ENCODE data around the gene USP14. TPM values are rescaled to one million over a fixed set of nuclear protein-coding genes. Genes with fewer than 3 reads are reported as not detected.

Gene USP14
- total and polyA plus RNA-seq, 2 donors (not counting 3 experiments of a cell fraction or from before 2014, with no cell fraction given) = 13.2 to 98.4 TPM

GRCh38 chr18:255171-255570, 96.8 kb downstream of the USP14 start:
- POLR2A ChIA-PET = no interaction called here
- BruUV-seq (replicated peaks) = no TSS peak

More at GRCh38 chr18:255171-255570, 96.8 kb downstream of the USP14 start:
- Histone ChIP-seq H4K20me1 (replicated peaks; ENCODE audit: control insufficient read depth, extremely low read depth, insufficient read depth, low read length) (no peaks in the 10 kb centered on the region), H3K4me3 (replicated peaks in 1 of 3; ENCODE audit: insufficient read depth in 1 of 3, low read depth in 1 of 3, low read length in 3 of 3) (no peak overlapping the region), H3K79me2 (ENCODE audit: control insufficient read depth, insufficient read depth, low read length) (no peaks in the 10 kb centered on the region), H3K4me2 (ENCODE audit: insufficient read depth, low read length) (no peak overlapping the region), H3K27ac (ENCODE audit: insufficient read depth, low read depth, low read length) (no peak overlapping the region), H3K9ac (replicated peaks; ENCODE audit: extremely low read depth, insufficient read depth, low read length) (no peak overlapping the region), H3K9me1 (replicated peaks; ENCODE audit: control insufficient read depth, extremely low read depth, insufficient read depth, low read length) (no peaks in the 10 kb centered on the region), H3K4me1 (ENCODE audit: control insufficient read depth, extremely low read depth, insufficient read depth, low read length) (no peaks in the 10 kb centered on the region), H2AFZ (ENCODE audit: low read depth, low read length) (no peak overlapping the region), H3K36me3 (ENCODE audit: control insufficient read depth in 2 of 2, extremely low read depth in 1 of 2, insufficient read depth in 2 of 2, low read length in 2 of 2) (peaks cover 11 to 20% of the 10 kb centered on the region in 2 experiments), H3K27me3 (ENCODE audit: control insufficient read depth in 2 of 2, insufficient read depth in 2 of 2, low read length in 2 of 2) (no peaks in the 10 kb centered on the region), H3K9me3 (replicated peaks; ENCODE audit: control insufficient read depth, insufficient read depth, low read length) (no peaks in the 10 kb centered on the region)
- CTCF ChIA-PET = interaction anchor here (1.1 to 1.3 kb wide), 2 partner anchors 8 to 10 kb away, joined by 3 to 4 read pairs; no protein-coding TSS in a partner anchor
- FAIRE-seq (no peak), DNase-seq (ENCODE audit: low read depth, low spot score) (no peak)
- TF ChIP-seq EZH2 (IDR thresholded peaks at IDR 0.05; ENCODE audit: borderline replicate concordance, low read depth, low read length, severe bottlenecking) (no peak), CTCF (IDR thresholded peaks at IDR 0.05; ENCODE audit: extremely low read depth in 1 of 2, insufficient read depth in 1 of 2, low read depth in 1 of 2, low read length in 2 of 2) (no peak), GATA2 (IDR thresholded peaks at IDR 0.05; ENCODE audit: insufficient read depth, insufficient read length, low read depth, low read length) (no peak), JUN (IDR thresholded peaks at IDR 0.05; ENCODE audit: borderline replicate concordance, insufficient read depth, insufficient read length, low read depth) (no peak), POLR2AphosphoS5 (IDR thresholded peaks at IDR 0.05; ENCODE audit: insufficient read depth, low read depth, low read length) (no peak), POLR2A (IDR thresholded peaks at IDR 0.05; ENCODE audit: low read depth, low read length) (no peak), FOS (IDR thresholded peaks at IDR 0.05; ENCODE audit: borderline replicate concordance, insufficient read depth, low read length) (no peak), MYC (IDR thresholded peaks at IDR 0.05; ENCODE audit: low read depth, low read length) (no peak)
- TF ChIP-seq, protein P1, sequence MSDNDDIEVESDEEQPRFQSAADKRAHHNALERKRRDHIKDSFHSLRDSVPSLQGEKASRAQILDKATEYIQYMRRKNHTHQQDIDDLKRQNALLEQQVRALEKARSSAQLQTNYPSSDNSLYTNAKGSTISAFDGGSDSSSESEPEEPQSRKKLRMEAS (IDR thresholded peaks at IDR 0.05; ENCODE audit: insufficient read depth, insufficient read length) = no peak
- dilution Hi-C loops (cut with MboI; ENCODE audit: extremely low pct_ligation_motif_present, low sequenced_read_pairs) = no loop called here
- intact Hi-C loops (cut with micrococcal nuclease) = no loop called here
